Measurements from ENCODE around the gene RGS9.

Gene RGS9

GRCh38 chr17:65228734-65229620 lies 91.8 kb downstream of the RGS9 start:
- Histone ChIP-seq H3K4me3 (ENCODE audit: low read depth, low read length) (peak overlapping the region; percentile 30), H3K36me3 (no peaks in the 10 kb centered on the region), H3K27me3 (peaks cover 14% of the 10 kb centered on the region; the same call in 1 of the 2 replicates), H3K4me1 (peaks cover 20% of the 10 kb centered on the region), H3K9me3 (no peaks in the 10 kb centered on the region)
- TF ChIP-seq, protein P1, sequence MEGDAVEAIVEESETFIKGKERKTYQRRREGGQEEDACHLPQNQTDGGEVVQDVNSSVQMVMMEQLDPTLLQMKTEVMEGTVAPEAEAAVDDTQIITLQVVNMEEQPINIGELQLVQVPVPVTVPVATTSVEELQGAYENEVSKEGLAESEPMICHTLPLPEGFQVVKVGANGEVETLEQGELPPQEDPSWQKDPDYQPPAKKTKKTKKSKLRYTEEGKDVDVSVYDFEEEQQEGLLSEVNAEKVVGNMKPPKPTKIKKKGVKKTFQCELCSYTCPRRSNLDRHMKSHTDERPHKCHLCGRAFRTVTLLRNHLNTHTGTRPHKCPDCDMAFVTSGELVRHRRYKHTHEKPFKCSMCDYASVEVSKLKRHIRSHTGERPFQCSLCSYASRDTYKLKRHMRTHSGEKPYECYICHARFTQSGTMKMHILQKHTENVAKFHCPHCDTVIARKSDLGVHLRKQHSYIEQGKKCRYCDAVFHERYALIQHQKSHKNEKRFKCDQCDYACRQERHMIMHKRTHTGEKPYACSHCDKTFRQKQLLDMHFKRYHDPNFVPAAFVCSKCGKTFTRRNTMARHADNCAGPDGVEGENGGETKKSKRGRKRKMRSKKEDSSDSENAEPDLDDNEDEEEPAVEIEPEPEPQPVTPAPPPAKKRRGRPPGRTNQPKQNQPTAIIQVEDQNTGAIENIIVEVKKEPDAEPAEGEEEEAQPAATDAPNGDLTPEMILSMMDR (IDR thresholded peaks at IDR 0.05; ENCODE audit: low read depth, low read length), result 0 out of 2 replicates have a peak, but pooled peaks have one; percentile 9
- peak; percentile 85 for DNase-seq

GRCh38 chr17:65229621-65229995 lies 92.4 kb downstream of the RGS9 start:
- H3K27me3 ChIP-seq, result peaks cover 14% of the 10 kb centered on the region; the same call in 1 of the 2 replicates
- no peaks in the 10 kb centered on the region for H3K9me3 ChIP-seq

GRCh38 chr17:65230040-65230439 lies 92.9 kb downstream of the RGS9 start:
- Histone ChIP-seq H3K9me3 (no peaks in the 10 kb centered on the region), H3K4me1 (peaks cover 20% of the 10 kb centered on the region), H3K4me3 (ENCODE audit: low read depth, low read length) (no peak overlapping the region), H3K36me3 (no peaks in the 10 kb centered on the region), H3K27me3 (peaks cover 14% of the 10 kb centered on the region; the same call in 1 of the 2 replicates)
- TF ChIP-seq, protein P1 (IDR thresholded peaks at IDR 0.05; ENCODE audit: low read depth, low read length), result no peak
- DNase-seq, result peak; percentile 25

More at GRCh38 chr17:65229621-65229995, 92.4 kb downstream of the RGS9 start:
- Histone ChIP-seq H3K36me3 (no peaks in the 10 kb centered on the region), H3K4me3 (ENCODE audit: low read depth, low read length) (no peak overlapping the region), H3K4me1 (peaks cover 20% of the 10 kb centered on the region)
- TF ChIP-seq, protein P1 (IDR thresholded peaks at IDR 0.05; ENCODE audit: low read depth, low read length), result no peak
- no peak for DNase-seq

DNA sequence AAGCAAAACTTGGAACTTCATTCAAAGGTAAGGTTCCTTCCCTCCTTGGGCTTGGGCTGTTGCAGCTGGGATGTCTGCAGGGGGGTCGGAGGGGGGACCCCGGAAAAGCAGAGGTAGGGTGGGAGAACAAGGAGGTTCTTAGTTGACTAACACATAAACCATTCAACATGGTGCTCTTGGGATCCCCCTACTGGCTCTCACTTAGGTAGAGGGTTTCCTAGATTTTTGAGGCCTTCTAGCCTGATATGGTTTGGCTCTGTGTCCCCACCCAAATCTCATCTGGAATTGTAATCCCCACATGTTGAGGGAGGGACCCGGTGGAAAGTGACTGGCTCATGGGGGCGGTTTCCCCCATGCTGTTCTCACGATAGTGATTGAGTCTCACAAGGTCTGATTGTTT lies 93.9 kb downstream of the RGS9 start:
- peaks cover 20% of the 10 kb centered on the region for H3K4me1 ChIP-seq
- TF ChIP-seq, protein P1 (IDR thresholded peaks at IDR 0.05; ENCODE audit: low read depth, low read length), result peak; percentile 47

DNA sequence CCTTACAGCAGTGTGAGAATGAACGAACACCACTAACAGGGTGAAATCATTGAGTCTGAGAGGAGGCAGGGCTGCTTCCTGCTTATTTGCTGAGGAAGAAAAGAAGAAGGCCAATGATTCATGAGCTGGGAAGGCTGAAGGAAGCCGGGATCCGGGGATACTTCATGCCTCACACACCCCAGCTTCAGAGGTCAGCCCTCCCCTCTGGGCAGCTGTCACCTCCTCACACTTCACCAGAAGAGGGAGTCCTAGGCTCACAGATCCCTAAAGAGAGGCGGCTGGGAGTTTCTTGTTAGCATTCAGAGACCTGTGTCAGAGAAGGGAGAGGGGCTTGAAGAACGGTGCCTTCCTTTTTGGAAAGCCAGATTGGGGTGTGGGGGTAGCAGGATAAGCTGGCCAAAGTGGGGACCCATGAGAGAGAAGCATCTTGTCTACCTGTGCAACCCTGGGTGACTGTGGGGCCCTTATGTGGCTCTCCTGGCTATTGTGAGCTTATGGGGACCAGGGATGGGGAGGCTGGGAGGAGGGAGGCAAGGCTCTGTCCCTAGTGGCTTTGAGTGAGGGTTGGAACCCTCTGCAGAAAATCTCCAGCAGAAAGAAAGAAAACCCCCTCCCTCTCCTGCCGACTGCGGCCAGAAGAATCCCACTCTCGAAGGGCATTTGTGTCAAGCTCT lies 94.6 kb downstream of the RGS9 start:
- Histone ChIP-seq H3K27me3 (peaks cover 14% of the 10 kb centered on the region; the same call in 1 of the 2 replicates), H3K36me3 (no peaks in the 10 kb centered on the region), H3K4me3 (ENCODE audit: low read depth, low read length) (no peak overlapping the region), H3K4me1 (peaks cover 20% of the 10 kb centered on the region), H3K9me3 (no peaks in the 10 kb centered on the region)
- TF ChIP-seq, protein P1 (IDR thresholded peaks at IDR 0.05; ENCODE audit: low read depth, low read length), result peak; percentile 95
- DNase-seq, result peak; percentile 71

More for the DNA sequence above, 93.9 kb downstream of the RGS9 start:
- H3K9me3 ChIP-seq, result no peaks in the 10 kb centered on the region
- H3K4me3 ChIP-seq (ENCODE audit: low read depth, low read length), result no peak overlapping the region
- H3K27me3 ChIP-seq, result peaks cover 14% of the 10 kb centered on the region; the same call in 1 of the 2 replicates
- H3K36me3 ChIP-seq, result no peaks in the 10 kb centered on the region
- DNase-seq, result no peak

Data from BE2C (cell line).